ENCODE results near the gene CBX7. TPM values are rescaled to one million over a fixed set of nuclear protein-coding genes. Genes with fewer than 3 reads are reported as not detected.

The CBX7 gene
- total and polyA plus RNA-seq, 2 of the 8 experiments (the other 6 are each of a cell fraction or from before 2014, with no cell fraction given) = 6.9 to 8.7 TPM

- H3K27ac ChIP-seq (ENCODE audit: low read depth, low read length) = no peak overlapping the region
- H3K9ac ChIP-seq (replicated peaks in 1 of 4; ENCODE audit: extremely low read depth in 1 of 4, low read depth in 3 of 4, low read length in 3 of 4) = no peak overlapping the region
- H3K4me1 ChIP-seq (replicated peaks in 1 of 4; ENCODE audit: control insufficient read depth in 3 of 4, insufficient read depth in 4 of 4, low read length in 3 of 4) = peaks cover 6 to 18% (median 7%) of the 10 kb centered on the region in 4 experiments; a peak in 5 of 7 replicates
- no peak overlapping the region for H2BK5ac ChIP-seq (ENCODE audit: low read depth, low read length)
- POLR2A ChIA-PET (ENCODE audit: partially characterized antibody) = interaction anchor here (0.8 to 7.4 kb wide), 3 partner anchors 21 to 813 kb away, joined by 4 to 67 read pairs (median 5); partner anchors contain the start of gene RPL3
- H3K4ac ChIP-seq (replicated peaks; ENCODE audit: insufficient read length, low read depth, low read length) = no peak overlapping the region
- H2BK120ac ChIP-seq (replicated peaks; ENCODE audit: low read depth, low read length) = no peak overlapping the region
- no peak overlapping the region for H3K56ac ChIP-seq (replicated peaks; ENCODE audit: insufficient read length, low read depth, low read length)
- no peaks in the 10 kb centered on the region for H3K79me1 ChIP-seq (ENCODE audit: low read depth, low read length)
- no peak overlapping the region for H2BK20ac ChIP-seq (ENCODE audit: low read length)
- no peak overlapping the region for H4K5ac ChIP-seq (ENCODE audit: insufficient read length, low read depth, low read length)
- CTCF ChIA-PET (ENCODE audit: partially characterized antibody) = interaction anchor here (0.8 to 1.4 kb wide), 2 partner anchors 61 to 81 kb away, joined by 4 read pairs; no protein-coding TSS in a partner anchor
- H3K14ac ChIP-seq (ENCODE audit: insufficient read length) = no peak overlapping the region
- WGBS, 2 experiments (ENCODE audit: extremely low coverage in 1 of 2, insufficient coverage in 1 of 2, insufficient read length in 1 of 2, insufficient replicate concordance in 2 of 2, low coverage in 1 of 2, low lambda C conversion rate in 2 of 2, missing lambda C conversion rate in 1 of 2) = 82% methylated on average over 3 of the region's 4 CpGs; no CpG with 5 or more reads in 1 of the 2 experiments
- H2AFZ ChIP-seq (ENCODE audit: low read length) = no peak overlapping the region
- no peak for DNase-seq (ENCODE audit: low read depth in 1 of 2, low spot score in 2 of 2)
- no peaks in the 10 kb centered on the region for H3K27me3 ChIP-seq (replicated peaks in 1 of 4; ENCODE audit: control insufficient read depth in 3 of 4, extremely low read depth in 1 of 4, insufficient read depth in 3 of 4, low read length in 3 of 4)
- no peaks in the 10 kb centered on the region for H3K36me3 ChIP-seq (ENCODE audit: control insufficient read depth in 2 of 4, insufficient read depth in 4 of 4, low read length in 3 of 4)
- no peak overlapping the region for H3K4me3 ChIP-seq (ENCODE audit: extremely low read depth in 1 of 4, insufficient read depth in 2 of 4, low read depth in 3 of 4, low read length in 4 of 4)
- H3K23ac ChIP-seq (ENCODE audit: insufficient read length) = no peak overlapping the region
- FAIRE-seq = no peak
- no peak overlapping the region for H2BK12ac ChIP-seq (ENCODE audit: low read depth, low read length)
- H4K20me1 ChIP-seq (replicated peaks in 1 of 2; ENCODE audit: control insufficient read depth in 1 of 2, insufficient read depth in 2 of 2, low read length in 2 of 2) = no peaks in the 10 kb centered on the region
- no peak overlapping the region for H2AK5ac ChIP-seq (ENCODE audit: low read depth, low read length)
- no peak overlapping the region for H4K8ac ChIP-seq (ENCODE audit: extremely low read depth, insufficient read depth, low read length)
- H3K4me2 ChIP-seq (ENCODE audit: insufficient read depth in 1 of 2, low read depth in 2 of 2, low read length in 2 of 2) = no peak overlapping the region
- no peaks in the 10 kb centered on the region for H3K23me2 ChIP-seq (ENCODE audit: low read depth, low read length)
- no peak overlapping the region for H3K18ac ChIP-seq (ENCODE audit: extremely low read depth, low read length)
- H3K9me3 ChIP-seq (ENCODE audit: insufficient read depth in 2 of 2, low read depth in 1 of 2, low read length in 1 of 2) = 0 out of 4 replicates have a peak, but pooled peaks cover 0 to 3% of the 10 kb centered on the region in 2 experiments
- no peak overlapping the region for H2BK15ac ChIP-seq (ENCODE audit: low read length)
- H3K79me2 ChIP-seq (ENCODE audit: control insufficient read depth in 1 of 2, insufficient read depth in 2 of 2, low read length in 2 of 2) = no peaks in the 10 kb centered on the region
- H4K91ac ChIP-seq (replicated peaks; ENCODE audit: insufficient read length, low read length) = no peak overlapping the region
- no peak for TF ChIP-seq JUND (IDR thresholded peaks at IDR 0.05; ENCODE audit: low read length)
- TF ChIP-seq KDM5A (IDR thresholded peaks at IDR 0.05; ENCODE audit: low read length) = no peak
Measured at GRCh38 chr22:39129081-39129480, 23.4 kb downstream of the CBX7 start.
